Smooth muscle cell (in vitro differentiated cells): ENCODE data around the gene KDM5B. TPM values are rescaled to one million over a fixed set of nuclear protein-coding genes. Genes with fewer than 3 reads are reported as not detected.

Experiments
- DNase-seq: peaks from one replicate; lab custom pipeline; 2025; ENCODE audit not compliant: unreplicated experiment; lab: John Stamatoyannopoulos, UW
- H2AFZ ChIP-seq: fragments of 200-600 bp; sonication (generic); 2 replicates; pipeline ENCODE4 v1.6.0; 2016; ENCODE audit warnings: antibody characterized with exemption, low read depth, mild to moderate bottlenecking
- H3F3A ChIP-seq: fragments of 200-600 bp; sonication (generic); 2 replicates; pipeline ENCODE4 v1.6.0; 2017; ENCODE audit warnings: antibody characterized with exemption, low read depth
- H3K27ac ChIP-seq: fragments of 200-600 bp; sonication (generic); 2 replicates; pipeline ENCODE4 v1.5.1; 2016; ENCODE audit warnings: low read depth, mild to moderate bottlenecking
- H3K27me3 ChIP-seq: fragments of 200-600 bp; sonication (generic); 2 replicates; pipeline ENCODE4 v1.6.1; 2016; ENCODE audit warnings: low read depth, mild to moderate bottlenecking
- H3K36me3 ChIP-seq: fragments of 200-600 bp; sonication (generic); 2 replicates; pipeline ENCODE4 v1.5.1; 2016; ENCODE audit warnings: low read depth
- H3K4me1 ChIP-seq: fragments of 200-600 bp; sonication (generic); 2 replicates; pipeline ENCODE4 v1.5.1; 2016; ENCODE audit warnings: low read depth
- H3K4me2 ChIP-seq: fragments of 200-600 bp; sonication (generic); 2 replicates; pipeline ENCODE4 v1.6.0; 2016; ENCODE audit warnings: mild to moderate bottlenecking
- H3K4me3 ChIP-seq: fragments of 200-600 bp; sonication (generic); 2 replicates; pipeline ENCODE4 v1.5.1; 2016; ENCODE audit warnings: mild to moderate bottlenecking
- H3K79me2 ChIP-seq: fragments of 200-600 bp; sonication (generic); 2 replicates; pipeline ENCODE4 v1.6.0; 2016; ENCODE audit warnings: low read depth, mild to moderate bottlenecking
- H3K9ac ChIP-seq: fragments of 200-600 bp; sonication (generic); 2 replicates; pipeline ENCODE4 v1.6.0; 2016; ENCODE audit warnings: low read depth
- H3K9me3 ChIP-seq: fragments of 200-600 bp; sonication (generic); replicated peaks from 2 replicates; pipeline ENCODE4 v1.5.1; 2016; ENCODE audit warnings: low read depth
- H4K20me1 ChIP-seq: fragments of 200-600 bp; sonication (generic); 2 replicates; pipeline ENCODE4 v1.6.0; 2016; ENCODE audit warnings: low read depth
- WGBS: methylation state at CpG from one replicate; pipeline ENCODE4 v1.1.7; 2016; ENCODE audit warnings: low lambda C conversion rate; 5-methylcytosine and 5-hydroxymethylcytosine counted together
- polyA plus RNA-seq: library from polyadenylated mRNA; unstranded; fragments of >200 nt; fragmentation: Nextera tagmentation; extraction: Ambion mirVana; gene quantifications from 2 replicates; pipeline ENCODE4 v1.2.1, GENCODE V29; 2016
- total RNA-seq: library from RNA; depleted of rRNA; stranded (reverse); fragments of >200 nt; gene quantifications from 2 replicates; pipeline ENCODE4 v1.2.3, GENCODE V29; 2014
- TF ChIP-seq, protein P1 (sequence below): fragments of 200-600 bp; sonication (generic); IDR thresholded peaks from 2 replicates; pipeline ENCODE4 v1.5.1; 2017; ENCODE audit warnings: borderline replicate concordance, mild to moderate bottlenecking, antibody characterized with exemption; ENCODE audit not compliant: insufficient read depth, poor library complexity, severe bottlenecking

KDM5B gene
- total and polyA plus RNA-seq, 2 experiments from 2014 or later, result 94.1 to 178 TPM

DNA sequence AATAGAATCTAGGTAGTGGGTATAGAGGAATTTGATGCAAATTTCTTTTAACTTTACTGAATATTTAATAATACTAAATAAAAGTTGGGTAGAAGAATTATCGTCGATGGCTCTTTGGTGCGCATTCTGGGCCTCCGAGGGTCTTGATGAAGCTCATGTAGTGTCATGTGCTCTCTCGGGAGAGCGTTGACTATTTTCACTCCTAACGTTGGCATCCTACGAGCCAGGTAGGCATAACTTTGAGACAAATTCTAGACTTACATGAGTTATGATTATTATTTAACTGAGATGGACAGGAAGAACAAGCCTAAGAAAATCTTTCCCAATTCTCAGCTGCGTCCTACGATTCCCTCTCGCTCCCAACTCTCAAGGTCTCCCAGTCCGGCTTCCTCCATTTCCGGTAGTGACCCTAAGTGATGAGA is 2.0 kb upstream of the KDM5B start:
- WGBS, result 8% methylated on average over 13 of the region's 13 CpGs
- no peaks in the 10 kb centered on the region for H3K9me3 ChIP-seq
- peaks cover 43% of the 10 kb centered on the region for H3K4me1 ChIP-seq
- peak overlapping the region; percentile 94 for H3K9ac ChIP-seq
- H3K27me3 ChIP-seq, result no peaks in the 10 kb centered on the region
- peaks cover 32% of the 10 kb centered on the region for H3K79me2 ChIP-seq
- H3K4me2 ChIP-seq, result peak overlapping the region; percentile 95
- peak overlapping the region; percentile 96 for H3K27ac ChIP-seq
- TF ChIP-seq, protein P1, sequence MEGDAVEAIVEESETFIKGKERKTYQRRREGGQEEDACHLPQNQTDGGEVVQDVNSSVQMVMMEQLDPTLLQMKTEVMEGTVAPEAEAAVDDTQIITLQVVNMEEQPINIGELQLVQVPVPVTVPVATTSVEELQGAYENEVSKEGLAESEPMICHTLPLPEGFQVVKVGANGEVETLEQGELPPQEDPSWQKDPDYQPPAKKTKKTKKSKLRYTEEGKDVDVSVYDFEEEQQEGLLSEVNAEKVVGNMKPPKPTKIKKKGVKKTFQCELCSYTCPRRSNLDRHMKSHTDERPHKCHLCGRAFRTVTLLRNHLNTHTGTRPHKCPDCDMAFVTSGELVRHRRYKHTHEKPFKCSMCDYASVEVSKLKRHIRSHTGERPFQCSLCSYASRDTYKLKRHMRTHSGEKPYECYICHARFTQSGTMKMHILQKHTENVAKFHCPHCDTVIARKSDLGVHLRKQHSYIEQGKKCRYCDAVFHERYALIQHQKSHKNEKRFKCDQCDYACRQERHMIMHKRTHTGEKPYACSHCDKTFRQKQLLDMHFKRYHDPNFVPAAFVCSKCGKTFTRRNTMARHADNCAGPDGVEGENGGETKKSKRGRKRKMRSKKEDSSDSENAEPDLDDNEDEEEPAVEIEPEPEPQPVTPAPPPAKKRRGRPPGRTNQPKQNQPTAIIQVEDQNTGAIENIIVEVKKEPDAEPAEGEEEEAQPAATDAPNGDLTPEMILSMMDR, result no peak
- peak overlapping the region; percentile 76 for H3K4me3 ChIP-seq
- H4K20me1 ChIP-seq, result peaks cover 22% of the 10 kb centered on the region
- peaks cover 13% of the 10 kb centered on the region for H3F3A ChIP-seq
- no peak for DNase-seq
- no peaks in the 10 kb centered on the region for H3K36me3 ChIP-seq
- peak overlapping the region; percentile 99 for H2AFZ ChIP-seq

DNA sequence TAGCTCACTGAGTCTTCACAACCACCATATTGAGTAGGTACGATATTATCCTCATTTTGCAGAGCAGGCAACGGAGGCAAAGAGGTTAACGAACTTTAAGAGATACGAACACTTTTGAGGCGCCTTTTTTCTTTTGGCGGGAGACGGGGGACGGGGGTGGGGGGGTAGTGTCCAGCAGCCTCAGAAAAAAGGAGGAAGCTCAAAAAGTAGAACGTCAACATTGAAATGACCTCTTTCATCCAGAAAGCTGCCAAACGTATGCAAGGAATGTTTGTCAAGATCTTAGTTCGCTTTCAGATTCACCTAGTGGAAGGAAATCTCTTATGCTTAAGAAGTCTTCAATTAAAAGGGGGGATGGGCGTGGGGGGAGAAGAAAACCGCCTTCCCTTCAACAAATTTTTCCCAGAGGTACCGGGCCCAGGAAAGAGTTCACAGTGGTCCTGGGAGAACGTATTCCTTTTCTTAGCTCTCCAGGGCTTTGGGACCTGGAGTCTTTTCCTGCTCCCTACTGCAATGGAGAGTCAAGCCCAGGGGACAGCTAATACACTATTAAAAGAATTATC is 1.5 kb upstream of the KDM5B start:
- H3K4me1 ChIP-seq, result peaks cover 48% of the 10 kb centered on the region
- DNase-seq, result no peak
- H3K4me2 ChIP-seq, result peak overlapping the region; percentile 95
- H2AFZ ChIP-seq, result peak overlapping the region; percentile 99
- no peaks in the 10 kb centered on the region for H3K27me3 ChIP-seq
- H3K36me3 ChIP-seq, result no peaks in the 10 kb centered on the region
- peaks cover 13% of the 10 kb centered on the region for H3F3A ChIP-seq
- H3K9ac ChIP-seq, result no peak overlapping the region
- peaks cover 27% of the 10 kb centered on the region for H4K20me1 ChIP-seq
- TF ChIP-seq, protein P1, result no peak
- peak overlapping the region; percentile 76 for H3K4me3 ChIP-seq
- H3K79me2 ChIP-seq, result peaks cover 38% of the 10 kb centered on the region
- no peaks in the 10 kb centered on the region for H3K9me3 ChIP-seq
- peak overlapping the region; percentile 96 for H3K27ac ChIP-seq
- 46% methylated on average over 15 of the region's 15 CpGs for WGBS

DNA sequence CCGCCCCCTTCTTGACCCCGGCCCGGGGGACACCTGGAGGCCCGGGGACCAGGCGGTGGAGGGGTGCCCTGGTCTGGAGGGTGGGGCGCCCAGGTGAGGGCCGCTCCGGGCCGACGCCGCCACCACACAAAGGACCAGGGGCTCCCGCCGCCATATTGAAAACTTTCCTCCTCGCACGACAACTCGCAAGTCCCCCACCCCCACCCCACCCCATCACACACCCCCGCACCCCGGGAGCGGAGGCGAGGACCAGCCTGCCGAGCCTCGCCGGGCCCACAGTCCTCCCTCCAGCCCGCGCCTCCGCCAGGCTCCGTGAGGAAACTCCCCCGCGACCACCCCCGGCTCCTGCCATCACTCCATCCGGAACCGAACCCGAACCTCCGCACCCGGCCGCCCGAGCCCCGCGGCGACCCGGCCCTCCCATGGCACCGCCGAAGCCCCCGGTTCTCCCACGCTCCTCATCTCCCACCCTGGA is 733 bp downstream of the KDM5B start:
- Histone ChIP-seq H3K4me1 (peaks cover 55% of the 10 kb centered on the region), H2AFZ (no peak overlapping the region), H3K79me2 (peaks cover 60% of the 10 kb centered on the region), H3K9me3 (no peaks in the 10 kb centered on the region), H3F3A (peaks cover 18% of the 10 kb centered on the region), H4K20me1 (peaks cover 49% of the 10 kb centered on the region), H3K4me3 (peak overlapping the region; percentile 98), H3K9ac (peak overlapping the region; percentile 98), H3K4me2 (peak overlapping the region; percentile 99), H3K27me3 (no peaks in the 10 kb centered on the region), H3K36me3 (no peaks in the 10 kb centered on the region), H3K27ac (peak overlapping the region; percentile 94)
- TF ChIP-seq, protein P1, result no peak
- no peak for DNase-seq
- 0% methylated on average over 4 of the region's 45 CpGs for WGBS
